ENCODE data around the gene CST7.

Gene CST7

GRCh38 chr20:24950836-24951525, 1.9 kb downstream of the CST7 start:
- DNase-seq (ENCODE audit: low spot score): peak; percentile 49

DNA sequence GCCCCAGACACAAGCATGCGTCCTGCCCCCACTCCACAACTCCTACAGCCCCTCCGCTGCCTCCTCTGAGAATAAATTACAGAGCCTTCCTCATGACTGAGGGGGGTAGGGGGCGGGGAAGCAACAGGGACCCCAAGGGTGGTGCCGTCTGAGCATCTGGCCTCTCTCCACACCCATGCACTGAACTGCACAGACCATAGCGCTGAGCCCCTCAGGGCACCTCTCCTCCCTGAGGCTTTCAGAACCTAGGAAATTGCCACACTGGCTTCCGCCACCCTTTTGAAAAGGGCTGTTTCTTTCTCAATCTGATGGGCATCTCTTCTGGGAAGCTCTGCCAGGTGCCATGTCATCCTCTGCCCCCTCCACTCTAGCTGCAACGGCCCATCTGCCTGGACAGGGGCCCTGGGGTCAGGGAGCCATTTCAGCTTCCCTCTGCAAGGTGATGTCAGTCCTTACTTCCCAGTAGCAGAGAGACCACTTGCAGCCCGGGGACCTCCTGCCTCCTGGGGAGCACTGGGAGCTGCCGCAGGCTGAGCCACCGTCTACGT, 2.5 kb downstream of the CST7 start:
- DNase-seq (ENCODE audit: low spot score): peak; percentile 58

DNA sequence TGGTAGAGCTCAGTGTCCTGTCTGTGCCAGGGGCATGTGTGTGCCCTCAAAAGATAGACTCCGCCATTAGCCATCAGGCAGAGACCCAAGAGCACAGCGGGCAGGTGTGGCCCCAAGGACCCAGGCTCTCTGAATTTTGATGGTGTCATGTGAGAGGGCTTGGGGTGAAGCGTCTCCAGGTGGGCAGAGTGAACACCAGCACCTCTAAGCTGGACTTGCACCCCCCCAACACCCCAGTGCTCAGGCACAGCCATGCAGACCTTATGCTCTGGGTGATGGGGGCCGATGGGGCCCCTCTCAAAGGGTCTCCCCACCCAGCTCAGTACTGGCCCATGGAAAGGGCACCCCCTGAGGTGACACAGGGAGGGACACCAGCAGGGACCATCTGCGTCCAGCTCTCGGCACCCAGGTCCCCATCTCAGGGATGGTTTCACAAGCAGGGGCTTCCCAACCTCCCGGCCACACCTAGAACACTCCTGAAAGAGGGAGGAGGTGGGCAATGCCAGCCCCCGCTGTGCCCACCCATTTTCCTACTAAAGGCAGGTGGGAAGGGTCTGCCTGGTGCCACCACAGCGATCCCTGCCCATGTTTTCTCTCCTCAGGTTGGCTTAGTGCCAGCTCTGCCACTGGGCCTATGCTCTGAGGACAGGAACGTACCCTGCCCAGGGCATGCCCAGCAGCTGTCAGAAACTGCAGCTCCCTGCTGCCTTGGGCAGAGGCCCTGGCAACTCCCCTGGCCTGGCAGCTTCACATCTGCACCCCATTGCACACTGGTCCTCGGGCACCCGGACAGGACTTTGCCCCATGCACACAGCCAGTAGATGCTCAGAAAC, 3.5 kb downstream of the CST7 start:
- peak; percentile 65 for DNase-seq (ENCODE audit: low spot score)

- no peak for DNase-seq (ENCODE audit: low spot score)
These were observed 4.1 kb downstream of the CST7 start for GRCh38 chr20:24953209-24953575.

DNA sequence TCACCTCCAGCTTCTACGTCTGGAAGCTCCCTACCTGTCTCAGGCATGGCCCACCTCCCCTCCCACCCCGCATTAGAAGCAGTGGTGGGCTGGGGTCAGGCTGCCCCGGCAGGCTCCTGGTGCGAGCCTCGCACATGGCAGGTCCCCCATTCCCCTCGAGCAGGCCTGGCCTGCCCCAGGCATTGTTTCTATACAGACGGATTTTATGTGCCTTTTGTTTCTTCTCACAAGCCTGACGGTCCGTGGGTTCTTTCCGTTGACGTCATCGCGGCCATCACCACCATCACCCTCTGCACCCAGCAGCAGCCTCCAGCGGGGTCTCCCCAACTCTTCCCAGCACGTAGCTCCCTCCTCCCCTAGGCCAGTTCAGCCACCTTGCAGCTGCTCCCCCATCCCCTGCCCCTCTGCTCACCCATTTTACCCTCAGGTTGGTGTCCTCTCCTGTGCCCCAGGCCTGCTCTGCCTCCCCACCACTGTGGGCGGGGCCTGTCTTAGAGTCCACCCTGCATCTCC, 4.6 kb downstream of the CST7 start:
- DNase-seq (ENCODE audit: low spot score): peak; percentile 58

DNA sequence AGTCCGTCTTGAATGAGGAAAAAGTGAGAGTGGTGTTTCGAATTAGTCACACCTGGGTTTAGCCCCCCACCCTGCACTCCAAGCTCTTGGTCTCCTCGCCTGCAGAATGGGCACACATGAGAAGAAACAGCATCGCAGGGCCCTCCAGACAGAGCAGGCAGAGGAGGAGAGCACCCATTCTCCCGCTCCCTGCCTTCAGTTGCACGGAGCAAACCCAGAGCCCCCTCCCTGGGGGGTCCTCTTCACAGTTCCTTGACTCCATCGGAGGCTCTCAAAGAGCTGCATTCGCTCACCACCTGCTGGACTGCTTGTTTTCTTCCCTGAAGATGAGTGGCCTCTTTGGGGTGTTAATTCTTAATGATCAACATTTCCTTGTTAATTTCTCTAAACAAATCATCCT, 5.1 kb downstream of the CST7 start:
- peak; percentile 44 for DNase-seq (ENCODE audit: low spot score)

GRCh38 chr20:24954566-24954965, 5.5 kb downstream of the CST7 start:
- no peak for DNase-seq (ENCODE audit: low spot score)

DNA sequence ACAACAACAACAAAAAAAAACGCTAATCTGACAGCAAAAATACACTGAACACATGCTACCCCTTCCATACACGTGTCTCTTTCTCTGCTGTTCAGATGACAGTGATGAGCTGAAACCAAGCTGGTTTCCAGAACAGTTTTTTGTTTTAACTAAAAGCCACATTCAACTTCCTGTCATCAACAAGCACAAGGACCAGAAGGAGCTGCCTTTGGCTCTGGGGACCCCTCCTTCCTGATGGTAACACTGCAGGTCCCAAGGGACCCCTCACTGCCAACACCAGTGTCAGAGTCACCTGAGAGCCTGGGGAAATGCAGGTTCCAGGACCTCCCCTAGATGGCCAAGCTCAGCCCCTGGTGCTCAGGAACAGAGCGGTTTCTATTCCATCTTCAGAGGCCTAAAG, 6.0 kb downstream of the CST7 start:
- DNase-seq (ENCODE audit: low spot score): peak; percentile 38

DNA sequence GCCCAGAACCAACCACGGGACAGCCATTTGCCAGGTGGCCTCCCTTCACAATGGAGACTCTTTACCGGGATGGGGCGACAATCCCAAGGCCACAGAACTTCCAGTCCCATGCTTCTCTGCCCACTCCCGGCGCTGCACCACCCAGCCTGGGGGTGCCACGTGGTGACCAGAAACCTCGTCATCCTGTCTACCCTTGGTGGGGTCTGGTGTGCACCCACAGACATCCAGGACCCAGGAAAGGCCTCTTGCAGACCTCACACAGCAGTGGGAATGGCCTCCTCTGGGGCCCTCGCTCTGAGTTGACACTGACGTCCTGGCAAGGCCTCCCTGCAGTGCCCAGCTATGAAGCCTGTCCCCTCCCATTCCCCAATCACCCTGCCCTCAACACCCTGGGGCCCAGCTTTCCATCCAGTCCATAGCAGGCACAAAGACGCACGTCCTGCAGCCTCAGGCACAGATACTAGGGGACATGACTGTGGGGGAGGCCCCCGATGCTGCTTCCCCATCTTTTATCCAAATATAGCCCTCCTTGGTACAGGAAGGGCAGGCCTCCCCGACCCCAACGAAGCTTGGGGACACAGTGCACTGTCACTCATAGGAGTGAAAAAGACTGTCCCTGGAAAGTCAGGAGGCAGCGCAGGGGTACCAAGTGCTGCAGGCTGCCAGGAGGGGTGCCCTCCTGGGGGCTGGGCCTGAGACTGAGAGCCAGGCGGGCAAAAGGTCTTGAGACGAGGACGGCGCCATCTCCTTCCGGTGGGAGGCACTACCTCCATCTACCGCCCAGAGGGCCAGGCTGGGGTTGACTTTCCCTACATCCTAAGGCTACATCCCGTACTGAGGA, 7.2 kb downstream of the CST7 start:
- DNase-seq (ENCODE audit: low spot score): no peak

GRCh38 chr20:24957326-24958016, 8.4 kb downstream of the CST7 start:
- peak; percentile 60 for DNase-seq (ENCODE audit: low spot score)

- peak; percentile 47 for DNase-seq (ENCODE audit: low spot score)
These were observed 9.7 kb downstream of the CST7 start for GRCh38 chr20:24958506-24959385.

GRCh38 chr20:24959591-24960301, 10.7 kb downstream of the CST7 start:
- DNase-seq (ENCODE audit: low spot score): no peak

- DNase-seq (ENCODE audit: low spot score): peak; percentile 54
These were observed 11.3 kb downstream of the CST7 start for GRCh38 chr20:24960302-24960801.

DNA sequence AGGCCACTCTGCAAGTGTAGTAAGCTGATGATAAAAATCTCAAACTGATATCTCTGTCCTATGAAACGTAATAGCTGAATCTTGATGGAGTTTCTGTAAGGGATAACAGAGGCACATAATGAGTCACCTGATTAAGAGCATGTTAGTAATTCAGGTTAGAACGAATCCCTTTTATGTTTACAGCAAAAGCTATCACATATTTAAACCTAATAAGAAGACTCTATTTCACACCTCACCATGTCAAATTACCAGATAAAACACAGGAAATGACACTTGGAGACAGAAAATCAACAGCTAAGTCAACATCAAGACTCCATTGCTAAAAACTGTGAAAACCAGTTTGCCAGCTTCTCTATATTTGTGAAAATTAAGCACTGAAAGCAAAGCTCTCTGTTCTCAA, 11.8 kb downstream of the CST7 start:
- DNase-seq (ENCODE audit: low spot score): no peak

GRCh38 chr20:24961384-24962181, 12.5 kb downstream of the CST7 start:
- DNase-seq (ENCODE audit: low spot score): peak; percentile 45

DNA sequence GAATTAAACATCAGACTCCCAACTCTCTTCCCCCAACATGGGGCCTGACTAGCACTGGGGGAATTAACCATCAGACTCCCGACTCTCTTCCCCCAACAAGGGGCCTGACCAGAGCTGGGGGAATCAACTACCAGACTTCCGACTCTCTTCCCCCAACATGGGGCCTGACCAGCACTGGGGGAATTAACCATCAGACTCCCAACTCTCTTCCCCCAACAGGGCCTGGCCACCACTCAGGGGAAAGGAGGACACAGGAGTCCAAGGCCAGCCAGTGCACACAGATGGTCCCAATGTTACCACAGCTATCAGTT, 13.1 kb downstream of the CST7 start:
- DNase-seq (ENCODE audit: low spot score): no peak

DNA sequence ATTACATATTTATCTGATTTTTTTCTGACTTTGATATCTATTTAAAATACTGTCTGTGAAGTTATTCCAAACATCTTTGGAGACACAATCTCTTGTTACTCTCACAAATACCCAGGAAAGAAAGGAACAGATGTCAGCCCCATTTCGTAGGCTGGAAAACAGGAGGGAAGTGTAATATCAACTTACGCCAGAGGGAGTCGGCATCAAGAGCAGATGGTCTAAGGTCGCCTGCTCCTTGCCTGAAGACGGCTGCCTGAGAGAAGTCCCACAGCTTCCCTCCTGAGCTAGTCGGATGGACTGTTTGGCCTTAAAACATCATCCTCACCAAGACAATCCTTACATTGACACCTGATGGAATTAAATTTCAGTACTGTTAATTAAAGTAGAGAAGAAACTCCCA, 13.4 kb downstream of the CST7 start:
- no peak for DNase-seq (ENCODE audit: low spot score)

DNA sequence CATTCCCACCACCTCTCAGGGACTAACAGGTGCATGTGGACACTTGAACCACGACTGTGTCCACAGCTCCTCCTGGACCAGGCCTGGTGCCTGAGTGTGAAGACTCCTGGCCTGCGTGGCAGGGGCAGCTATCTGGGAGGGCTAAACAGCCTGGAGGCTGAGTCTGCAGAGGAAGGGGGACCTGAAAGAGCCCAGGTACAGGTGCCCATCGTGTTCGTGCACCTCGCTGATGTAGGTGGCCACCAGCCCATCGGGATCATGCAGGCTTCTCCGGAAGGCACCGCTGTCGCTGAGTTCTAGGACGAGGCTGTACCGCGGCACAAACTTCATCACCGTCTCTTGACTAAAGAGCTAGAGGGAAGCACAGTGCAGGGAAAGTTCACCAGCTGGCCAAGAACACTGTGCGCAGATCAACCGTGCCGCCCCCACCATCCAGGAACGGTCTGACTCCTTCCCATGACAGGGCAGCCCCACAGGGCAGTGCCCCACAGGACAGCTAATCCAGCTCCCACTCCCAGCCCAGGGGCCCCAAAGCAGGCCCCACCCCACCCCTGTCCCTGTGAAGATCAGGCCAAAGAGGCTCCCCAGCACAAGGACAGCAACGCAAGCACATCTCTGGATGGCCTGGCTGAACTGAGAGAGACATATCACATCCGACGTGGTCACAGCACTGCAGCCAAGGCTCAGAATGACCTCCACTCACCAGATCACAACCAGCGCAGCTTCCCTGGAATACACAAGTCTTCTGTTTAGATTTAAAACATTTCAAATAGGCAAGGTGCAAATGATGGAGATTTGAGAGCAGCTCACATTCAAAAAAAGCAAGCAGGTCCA, 14.8 kb downstream of the CST7 start:
- peak; percentile 66 for DNase-seq (ENCODE audit: low spot score)

All from left forelimb (tissue), 1 donor.